ENCODE results near the gene C3orf49.

GRCh38 chr3:63877737-63878393 lies 58.8 kb downstream of the C3orf49 start:
- TF ChIP-seq POLR2AphosphoS5 (IDR thresholded peaks at IDR 0.05; ENCODE audit: low read depth): no peak
- TF ChIP-seq CTCF (IDR thresholded peaks at IDR 0.05; ENCODE audit: insufficient read depth, low read length): no peak

Measured in HL-60 (cell line).